ENCODE results near the gene MYBBP1A. TPM values are rescaled to one million over a fixed set of nuclear protein-coding genes. Genes with fewer than 3 reads are reported as not detected.

Gene MYBBP1A
- total RNA-seq, 1 experiment from 2014 or later, result 155 TPM

GRCh38 chr17:4537451-4538235 is 17.5 kb downstream of the MYBBP1A start:
- Histone ChIP-seq H3K27ac (ENCODE audit: low read length) (no peak overlapping the region), H3K36me3 (ENCODE audit: low read depth, low read length) (peaks cover 3% of the 10 kb centered on the region), H3F3A (ENCODE audit: low read length, unreplicated experiment) (no peaks in the 10 kb centered on the region), H3K79me2 (ENCODE audit: low read length) (no peaks in the 10 kb centered on the region), H4K20me1 (ENCODE audit: low read length) (no peaks in the 10 kb centered on the region; the same call in 1 of the 2 replicates), H3K9me3 (ENCODE audit: low read length) (no peaks in the 10 kb centered on the region), H3K4me2 (ENCODE audit: low read length) (no peak overlapping the region), H2AFZ (ENCODE audit: low read length) (no peak overlapping the region), H3K9ac (ENCODE audit: low read length) (no peak overlapping the region), H3K4me1 (ENCODE audit: insufficient read depth, low read length) (peaks cover 8% of the 10 kb centered on the region; the same call in 1 of the 2 replicates), H3K4me3 (ENCODE audit: low read length) (no peak overlapping the region), H3K9me2 (replicated peaks; ENCODE audit: low read length) (no peaks in the 10 kb centered on the region), H3K27me3 (ENCODE audit: low read length) (no peaks in the 10 kb centered on the region)
- TF ChIP-seq CTCF (conservative IDR thresholded peaks at IDR 0.05; ENCODE audit: low read depth, low read length) (no peak), EZH2 (IDR thresholded peaks at IDR 0.05; ENCODE audit: low read length, unreplicated experiment) (no peak), EZH2phosphoT487 (IDR thresholded peaks at IDR 0.05; ENCODE audit: borderline replicate concordance, low read length) (no peak)
- CTCF ChIA-PET, result no interaction called here
- intact Hi-C loops (cut with micrococcal nuclease), result loop anchor here (10.0 kb wide), 1 partner anchor 113 kb away; no protein-coding TSS in a partner anchor
- BruUV-seq (replicated peaks), result no TSS peak
- no peak for DNase-seq
- POLR2A ChIA-PET (ENCODE audit: unreplicated experiment), result no interaction called here
- ATAC-seq, result no peak

- Histone ChIP-seq H3F3A (ENCODE audit: low read length, unreplicated experiment) (no peaks in the 10 kb centered on the region), H3K9ac (ENCODE audit: low read length) (no peak overlapping the region), H3K4me2 (ENCODE audit: low read length) (no peak overlapping the region), H3K27me3 (ENCODE audit: low read length) (no peaks in the 10 kb centered on the region), H3K9me3 (ENCODE audit: low read length) (no peaks in the 10 kb centered on the region), H3K9me2 (replicated peaks; ENCODE audit: low read length) (no peaks in the 10 kb centered on the region), H3K4me1 (ENCODE audit: insufficient read depth, low read length) (peaks cover 8% of the 10 kb centered on the region; the same call in 1 of the 2 replicates), H3K36me3 (ENCODE audit: low read depth, low read length) (peaks cover 3% of the 10 kb centered on the region), H3K79me2 (ENCODE audit: low read length) (no peaks in the 10 kb centered on the region), H4K20me1 (ENCODE audit: low read length) (no peaks in the 10 kb centered on the region; the same call in 1 of the 2 replicates), H3K27ac (ENCODE audit: low read length) (no peak overlapping the region), H2AFZ (ENCODE audit: low read length) (no peak overlapping the region), H3K4me3 (ENCODE audit: low read length) (no peak overlapping the region)
- TF ChIP-seq CTCF (conservative IDR thresholded peaks at IDR 0.05; ENCODE audit: low read depth, low read length) (no peak), EZH2 (IDR thresholded peaks at IDR 0.05; ENCODE audit: low read length, unreplicated experiment) (no peak), EZH2phosphoT487 (IDR thresholded peaks at IDR 0.05; ENCODE audit: borderline replicate concordance, low read length) (no peak)
- ATAC-seq (no peak), DNase-seq (no peak)
- BruUV-seq (replicated peaks), result no TSS peak
- intact Hi-C loops (cut with micrococcal nuclease), result loop anchor here (10.0 kb wide), 1 partner anchor 112 kb away; no protein-coding TSS in a partner anchor
- ChIA-PET CTCF (no interaction called here), POLR2A (ENCODE audit: unreplicated experiment) (no interaction called here)
Observed at GRCh38 chr17:4536742-4537411, 18.3 kb downstream of the MYBBP1A start.
